Retinal pigment epithelial cell (primary cell): ENCODE data around the gene EIF4A3.

Source experiments
- DNase-seq: peaks from one replicate; pipeline ENCODE4 v3.0.0-alpha.2; 2010; ENCODE audit warnings: low read depth
- H3K4me3 ChIP-seq: 2 replicates; pipeline ENCODE4 v1.5.1; 2011; ENCODE audit warnings: mild to moderate bottlenecking, low read length, control low read depth, moderate library complexity
- TF ChIP-seq, protein P1 (sequence below): conservative IDR thresholded peaks from 2 replicates; pipeline ENCODE4 v1.5.1; 2011; ENCODE audit warnings: low read depth, low read length, control low read depth, inconsistent platforms

EIF4A3 gene

GRCh38 chr17:80101011-80101945 is 45.6 kb downstream of the EIF4A3 start, which contains the start of gene GAA:
GAA (plus strand) TSS chr17:80101581; CDS start chr17:80104587, 3,006 bp downstream.
- peak within 1 kb of the TSS; percentile 86 for H3K4me3 ChIP-seq
- TF ChIP-seq, protein P1, sequence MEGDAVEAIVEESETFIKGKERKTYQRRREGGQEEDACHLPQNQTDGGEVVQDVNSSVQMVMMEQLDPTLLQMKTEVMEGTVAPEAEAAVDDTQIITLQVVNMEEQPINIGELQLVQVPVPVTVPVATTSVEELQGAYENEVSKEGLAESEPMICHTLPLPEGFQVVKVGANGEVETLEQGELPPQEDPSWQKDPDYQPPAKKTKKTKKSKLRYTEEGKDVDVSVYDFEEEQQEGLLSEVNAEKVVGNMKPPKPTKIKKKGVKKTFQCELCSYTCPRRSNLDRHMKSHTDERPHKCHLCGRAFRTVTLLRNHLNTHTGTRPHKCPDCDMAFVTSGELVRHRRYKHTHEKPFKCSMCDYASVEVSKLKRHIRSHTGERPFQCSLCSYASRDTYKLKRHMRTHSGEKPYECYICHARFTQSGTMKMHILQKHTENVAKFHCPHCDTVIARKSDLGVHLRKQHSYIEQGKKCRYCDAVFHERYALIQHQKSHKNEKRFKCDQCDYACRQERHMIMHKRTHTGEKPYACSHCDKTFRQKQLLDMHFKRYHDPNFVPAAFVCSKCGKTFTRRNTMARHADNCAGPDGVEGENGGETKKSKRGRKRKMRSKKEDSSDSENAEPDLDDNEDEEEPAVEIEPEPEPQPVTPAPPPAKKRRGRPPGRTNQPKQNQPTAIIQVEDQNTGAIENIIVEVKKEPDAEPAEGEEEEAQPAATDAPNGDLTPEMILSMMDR = peak; percentile 60
- no peak for DNase-seq

DNA sequence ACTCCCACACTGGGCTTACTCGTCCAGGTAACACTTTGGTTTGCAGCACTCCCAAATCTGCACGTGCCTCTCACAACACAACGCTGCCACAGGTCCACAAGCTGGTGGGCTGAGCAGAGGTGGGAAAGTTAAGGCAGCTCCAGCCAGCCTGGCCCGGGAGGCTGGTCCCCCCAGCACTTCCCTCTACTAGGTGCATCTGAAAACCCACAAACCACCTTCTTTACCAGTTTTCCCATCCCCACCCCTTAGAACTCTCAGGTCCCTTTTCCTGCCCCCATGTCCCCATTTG is 46.9 kb downstream of the EIF4A3 start:
- no peak overlapping the region for H3K4me3 ChIP-seq
- no peak for DNase-seq
- TF ChIP-seq, protein P1 = no peak

- no peak for DNase-seq
- no peak overlapping the region for H3K4me3 ChIP-seq
- TF ChIP-seq, protein P1 = no peak
Observed at GRCh38 chr17:80099291-80100034, 47.5 kb downstream of the EIF4A3 start.

GRCh38 chr17:80097844-80098691 is 48.9 kb downstream of the EIF4A3 start:
- DNase-seq = no peak
- TF ChIP-seq, protein P1 = no peak
- H3K4me3 ChIP-seq = no peak overlapping the region

- H3K4me3 ChIP-seq = no peak overlapping the region
- TF ChIP-seq, protein P1 = no peak
- no peak for DNase-seq
Observed at GRCh38 chr17:80097127-80097621, 49.8 kb downstream of the EIF4A3 start.

DNA sequence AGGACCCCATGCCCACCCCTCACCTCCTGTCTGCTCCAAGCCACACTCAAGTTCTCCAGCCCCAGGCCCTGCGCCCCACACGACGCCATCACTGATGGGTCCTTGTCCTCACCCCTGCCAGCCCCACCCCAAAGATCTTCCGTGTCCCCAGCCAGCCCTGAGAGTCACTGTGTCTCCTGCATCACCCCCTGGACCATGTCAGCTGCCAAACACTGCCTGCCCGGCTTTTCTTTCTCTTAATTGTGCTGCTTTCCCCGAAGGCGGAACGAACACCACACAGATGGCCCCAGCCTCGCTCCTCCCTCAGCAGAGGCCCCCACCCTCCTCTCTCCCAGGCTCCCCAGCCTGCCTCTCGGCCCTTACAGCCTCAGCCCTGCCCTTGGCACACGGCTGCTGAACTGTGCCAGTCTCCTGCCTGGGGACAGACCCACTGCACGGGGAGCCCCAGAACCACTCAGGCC is 50.3 kb downstream of the EIF4A3 start:
- TF ChIP-seq, protein P1 = no peak
- DNase-seq = no peak
- no peak overlapping the region for H3K4me3 ChIP-seq
